VCaP (cell line): ENCODE measurements around the gene TREML4.

Experiments used
- H3K27ac ChIP-seq: fragments of 450-650 bp; 2 replicates; pipeline ENCODE4 v1.5.1; 2017
- CTCF ChIP-seq: fragments of 450-650 bp; conservative IDR thresholded peaks from 2 replicates; pipeline ENCODE4 v1.5.1; 2017; ENCODE audit warnings: mild to moderate bottlenecking, moderate library complexity

TREML4 gene

DNA sequence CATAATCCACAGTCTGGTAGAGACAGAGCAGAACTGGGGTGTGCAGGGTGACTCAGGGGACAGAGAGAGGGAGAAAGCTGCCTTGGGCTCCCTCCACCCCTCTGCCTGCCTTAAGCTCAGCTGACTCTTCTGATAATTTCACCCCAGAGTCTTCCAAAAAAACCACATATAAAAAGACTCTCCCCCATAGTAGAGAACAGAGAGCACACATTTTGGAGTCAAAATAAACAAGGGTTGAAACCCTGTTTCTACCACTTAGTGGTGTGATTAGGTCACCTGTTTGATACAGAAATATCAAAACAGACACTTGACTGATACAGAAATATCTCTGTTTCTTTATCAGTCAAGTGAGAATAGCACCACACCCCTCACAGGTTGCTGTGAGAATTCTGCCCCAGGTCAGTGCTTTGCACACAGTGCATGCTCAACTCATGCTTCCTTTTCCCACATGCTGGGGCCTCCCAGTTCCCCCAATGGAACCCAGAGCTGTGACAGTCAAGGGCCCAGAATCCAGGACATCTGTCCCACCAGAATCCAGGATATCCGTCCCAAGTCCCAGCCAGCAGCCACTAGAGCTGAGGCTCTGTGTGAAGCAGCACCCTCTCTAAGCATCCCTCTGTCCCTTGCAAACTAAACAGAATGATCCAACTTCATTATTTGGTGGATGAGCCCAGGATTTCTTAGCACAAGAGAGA is 28.4 kb upstream of the TREML4 start:
- no peak overlapping the region for H3K27ac ChIP-seq
- no peak for TF ChIP-seq CTCF

- no peak overlapping the region for H3K27ac ChIP-seq
- no peak for TF ChIP-seq CTCF
Measured at GRCh38 chr6:41200296-41200900, 27.8 kb upstream of the TREML4 start.

DNA sequence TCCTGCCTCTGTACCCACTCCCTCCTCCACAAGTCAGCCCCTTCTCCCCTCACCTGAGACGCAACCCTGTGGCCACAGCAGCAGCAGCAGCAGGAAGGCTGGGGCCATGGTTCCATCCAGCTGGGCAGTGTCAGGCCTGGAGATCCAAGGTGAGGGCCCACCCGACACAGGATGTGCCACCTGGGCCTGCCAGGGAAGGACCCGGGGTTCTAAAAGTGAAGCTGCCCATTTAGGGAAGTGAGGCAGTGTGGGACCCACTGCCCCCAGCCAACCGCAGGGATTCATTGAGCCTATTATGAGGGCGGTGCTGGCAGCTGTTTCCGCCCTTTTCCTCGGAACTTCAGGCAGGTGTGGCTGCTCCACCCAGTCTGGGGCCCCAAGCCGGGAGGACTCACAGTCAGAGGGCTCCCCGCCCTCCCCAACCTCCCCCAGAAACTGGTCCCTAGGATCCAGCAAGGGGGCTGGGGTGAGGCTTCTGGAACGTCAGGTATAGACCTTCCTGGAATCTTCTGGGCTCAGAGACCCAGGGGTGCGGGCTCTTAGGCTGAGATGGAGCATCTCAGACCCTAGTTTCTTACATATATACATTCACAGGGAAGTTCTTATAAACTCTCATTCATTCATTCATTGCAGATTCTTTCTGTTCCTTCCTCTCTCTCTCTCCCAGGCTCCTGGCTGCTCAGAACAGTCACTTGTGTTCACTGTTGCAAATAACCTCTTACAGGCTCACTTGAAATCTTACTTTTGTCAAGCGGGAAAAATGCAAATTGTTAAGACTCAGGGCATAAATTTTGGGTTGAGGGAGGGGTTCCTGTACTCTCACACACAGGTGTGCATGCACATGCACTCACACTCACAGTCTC is 27.0 kb upstream of the TREML4 start, which contains the start of gene TREML2:
Gene TREML2, minus strand, starts transcription at position 249 of the 863 bp plus-strand sequence. Its CDS starts 141 bp downstream, at position 108.
- no peak for TF ChIP-seq CTCF
- H3K27ac ChIP-seq = no peak within 1 kb of the TSS

- H3K27ac ChIP-seq = no peak overlapping the region
- no peak for TF ChIP-seq CTCF
Measured at GRCh38 chr6:41201764-41202173, 26.4 kb upstream of the TREML4 start.

DNA sequence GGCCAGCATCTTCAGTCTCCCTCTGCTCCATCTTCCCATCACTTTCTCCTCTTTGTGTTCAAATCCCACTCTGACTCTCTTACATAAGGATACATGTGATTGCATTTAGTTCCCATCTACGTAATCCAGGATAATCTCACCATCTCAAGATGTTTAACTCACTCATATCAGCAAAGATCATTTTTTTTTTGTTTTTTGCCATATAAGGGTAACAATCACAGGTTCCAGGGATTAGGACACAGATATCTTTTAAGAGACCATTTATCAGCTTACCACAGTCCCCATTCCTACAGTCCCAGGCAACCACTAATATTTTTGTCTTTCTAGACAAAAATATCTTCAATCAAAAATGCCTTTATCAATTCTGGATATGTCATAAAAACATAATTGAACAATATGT is 24.0 kb upstream of the TREML4 start:
- TF ChIP-seq CTCF = no peak
- H3K27ac ChIP-seq = no peak overlapping the region

GRCh38 chr6:41208439-41209106 is 19.6 kb upstream of the TREML4 start:
- H3K27ac ChIP-seq = no peak overlapping the region
- no peak for TF ChIP-seq CTCF
